ENCODE results near the gene TRIM49B.
"Not testable (repeated sequence)": the region's sequence is repeated elsewhere in the genome, so short reads cannot be mapped to it uniquely, and the experiment has no call there.

The TRIM49B gene, protein sequence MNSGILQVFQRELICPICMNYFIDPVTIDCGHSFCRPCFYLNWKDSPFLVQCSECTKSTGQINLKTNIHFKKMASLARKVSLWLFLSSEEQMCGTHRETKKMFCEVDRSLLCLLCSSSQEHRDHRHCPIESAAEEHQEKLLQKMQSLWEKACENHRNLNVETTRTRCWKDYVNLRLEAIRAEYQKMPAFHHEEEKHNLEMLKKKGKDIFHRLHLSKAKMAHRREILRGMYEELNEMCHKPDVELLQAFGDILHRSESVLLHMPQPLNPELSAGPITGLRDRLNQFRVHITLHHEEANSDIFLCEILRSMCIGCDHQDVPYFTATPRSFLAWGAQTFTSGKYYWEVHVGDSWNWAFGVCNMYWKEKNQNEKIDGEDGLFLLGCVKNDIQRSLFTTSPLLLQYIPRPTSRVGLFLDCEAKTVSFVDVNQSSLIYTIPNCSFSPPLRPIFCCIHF

DNA sequence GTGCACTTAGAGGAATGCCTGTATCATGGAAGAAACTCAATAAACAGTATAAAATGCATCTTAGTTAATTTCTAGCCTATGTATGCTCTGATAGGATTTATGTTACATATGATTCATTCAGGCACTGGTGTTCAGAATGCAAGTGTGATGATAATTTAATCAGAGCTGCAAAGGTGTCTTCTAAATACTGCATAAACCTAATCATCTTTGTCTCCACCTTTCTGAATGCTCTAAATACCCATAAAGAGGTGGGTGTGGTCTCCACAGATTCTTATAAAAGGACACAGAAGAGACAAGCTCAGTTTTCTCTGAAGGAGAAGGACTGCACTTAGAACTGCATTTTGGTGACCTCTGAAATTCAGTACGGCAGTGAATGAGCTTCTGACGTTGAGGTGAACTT, at the start of gene TRIM49B:
Gene TRIM49B (plus strand): TSS at position 301 of the 400 bp plus-strand sequence. CDS start 2,777 bp downstream, outside the sequence.
- DNase-seq (ENCODE audit: low read depth): not testable (repeated sequence)

DNA sequence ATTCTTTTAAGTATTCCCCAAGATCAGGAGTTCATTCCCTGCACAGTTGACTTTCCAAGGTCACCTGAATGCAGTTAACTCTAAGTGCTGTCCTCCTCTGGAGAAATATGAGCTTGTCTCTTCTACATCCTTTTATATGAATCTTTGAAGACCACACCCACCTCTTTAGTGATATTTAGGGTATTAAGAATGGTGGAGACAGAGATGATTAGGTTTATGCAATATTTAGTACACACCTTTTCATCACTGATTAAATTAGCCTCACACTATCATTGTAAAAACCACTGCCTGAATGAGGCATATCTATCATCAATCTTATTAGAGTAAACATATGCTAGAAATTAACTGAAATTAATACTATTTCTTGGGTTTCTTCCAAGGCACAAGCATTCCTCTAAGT, 44.8 kb upstream of the TRIM49B start, which contains the start of gene TRIM51G:
Gene TRIM51G (minus strand): TSS at position 101 of the 400 bp plus-strand sequence. CDS start 2,190 bp downstream, outside the sequence.
- DNase-seq (ENCODE audit: low read depth): not testable (repeated sequence)

DNA sequence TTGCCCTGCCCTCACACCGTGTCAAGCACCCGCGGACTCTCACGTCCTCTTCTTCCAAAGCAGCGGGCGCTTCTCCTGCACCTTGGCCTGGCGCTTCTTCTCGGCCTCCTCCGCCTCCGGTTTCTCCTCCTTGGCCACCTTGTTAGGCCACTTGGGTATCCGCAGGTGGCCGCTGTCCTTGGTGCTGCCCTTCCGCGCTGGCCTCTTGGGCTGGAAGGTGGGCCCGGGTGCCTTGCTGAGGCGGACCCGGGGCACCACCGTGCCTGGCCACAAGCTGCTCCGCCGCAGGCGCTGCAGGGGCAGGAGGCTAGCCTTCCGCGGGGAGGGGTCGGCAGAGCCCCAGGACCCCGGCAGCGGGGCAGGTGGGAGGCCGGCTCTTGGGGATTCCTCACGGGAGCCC, 19.6 kb downstream of the TRIM49B start:
- not testable (repeated sequence) for DNase-seq (ENCODE audit: low read depth)

DNA sequence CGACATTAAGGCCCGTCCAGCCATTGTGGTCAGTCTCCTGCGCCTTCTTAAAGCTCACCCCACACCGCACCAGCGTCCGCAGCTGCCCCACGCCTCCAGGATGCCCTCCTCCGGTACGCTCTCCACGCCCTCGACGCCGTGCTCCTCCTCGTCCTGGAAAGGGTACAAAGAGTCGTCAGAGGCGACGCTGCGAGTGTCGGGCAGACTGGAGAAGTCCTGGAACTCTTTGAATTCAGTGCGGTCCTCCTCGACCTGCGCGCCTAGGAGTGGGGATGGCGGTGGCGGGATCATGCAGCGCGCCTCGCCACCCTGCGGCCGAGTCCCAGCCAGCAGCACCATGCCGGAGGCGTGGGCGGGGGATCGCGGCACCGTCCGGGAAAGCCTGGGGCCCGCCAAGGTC, 21.2 kb downstream of the TRIM49B start:
- DNase-seq (ENCODE audit: low read depth): not testable (repeated sequence)

GRCh38 chr11:49059012-49059411, 30.4 kb downstream of the TRIM49B start, which contains the start of gene TRIM64C:
TRIM64C (minus strand) TSS chr11:49059112; CDS start chr11:49059112, 0 bp downstream.
- not testable (repeated sequence) for DNase-seq (ENCODE audit: low read depth)

DNA sequence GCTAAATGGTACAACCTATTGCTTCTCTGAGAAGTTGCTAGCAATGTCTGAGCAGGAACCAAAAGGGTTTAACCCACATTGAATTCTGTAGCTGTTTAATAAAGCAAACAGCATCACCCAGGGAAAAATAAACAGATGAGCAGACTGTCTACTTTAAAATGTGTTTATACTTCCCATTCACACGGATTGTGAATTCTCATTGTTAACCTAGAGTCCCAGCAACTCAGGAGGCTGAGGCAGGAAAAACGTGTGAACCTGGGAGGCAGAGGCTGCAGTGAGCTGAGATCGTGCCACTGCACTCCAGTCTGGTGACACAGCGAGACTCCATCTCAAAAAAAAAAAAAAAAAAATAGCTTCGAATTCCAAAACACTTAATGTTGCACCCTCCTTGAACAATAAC, 41.3 kb downstream of the TRIM49B start:
- DNase-seq (ENCODE audit: low read depth): not testable (repeated sequence)
